Smooth muscle cell (in vitro differentiated cells): ENCODE measurements around the gene SEMA4D. TPM values are rescaled to one million over a fixed set of nuclear protein-coding genes. Genes with fewer than 3 reads are reported as not detected.

Source experiments
- DNase-seq: peaks from one replicate; lab custom pipeline; 2025; ENCODE audit not compliant: unreplicated experiment; lab: John Stamatoyannopoulos, UW
- H2AFZ ChIP-seq: fragments of 200-600 bp; sonication (generic); 2 replicates; pipeline ENCODE4 v1.6.0; 2016; ENCODE audit warnings: antibody characterized with exemption, low read depth, mild to moderate bottlenecking
- H3F3A ChIP-seq: fragments of 200-600 bp; sonication (generic); 2 replicates; pipeline ENCODE4 v1.6.0; 2017; ENCODE audit warnings: antibody characterized with exemption, low read depth
- H3K27ac ChIP-seq: fragments of 200-600 bp; sonication (generic); 2 replicates; pipeline ENCODE4 v1.5.1; 2016; ENCODE audit warnings: low read depth, mild to moderate bottlenecking
- H3K27me3 ChIP-seq: fragments of 200-600 bp; sonication (generic); 2 replicates; pipeline ENCODE4 v1.6.1; 2016; ENCODE audit warnings: low read depth, mild to moderate bottlenecking
- H3K36me3 ChIP-seq: fragments of 200-600 bp; sonication (generic); 2 replicates; pipeline ENCODE4 v1.5.1; 2016; ENCODE audit warnings: low read depth
- H3K4me1 ChIP-seq: fragments of 200-600 bp; sonication (generic); 2 replicates; pipeline ENCODE4 v1.5.1; 2016; ENCODE audit warnings: low read depth
- H3K4me2 ChIP-seq: fragments of 200-600 bp; sonication (generic); 2 replicates; pipeline ENCODE4 v1.6.0; 2016; ENCODE audit warnings: mild to moderate bottlenecking
- H3K4me3 ChIP-seq: fragments of 200-600 bp; sonication (generic); 2 replicates; pipeline ENCODE4 v1.5.1; 2016; ENCODE audit warnings: mild to moderate bottlenecking
- H3K79me2 ChIP-seq: fragments of 200-600 bp; sonication (generic); 2 replicates; pipeline ENCODE4 v1.6.0; 2016; ENCODE audit warnings: low read depth, mild to moderate bottlenecking
- H3K9ac ChIP-seq: fragments of 200-600 bp; sonication (generic); 2 replicates; pipeline ENCODE4 v1.6.0; 2016; ENCODE audit warnings: low read depth
- H3K9me3 ChIP-seq: fragments of 200-600 bp; sonication (generic); replicated peaks from 2 replicates; pipeline ENCODE4 v1.5.1; 2016; ENCODE audit warnings: low read depth
- H4K20me1 ChIP-seq: fragments of 200-600 bp; sonication (generic); 2 replicates; pipeline ENCODE4 v1.6.0; 2016; ENCODE audit warnings: low read depth
- CTCF ChIP-seq: fragments of 200-600 bp; sonication (generic); IDR thresholded peaks from 2 replicates; pipeline ENCODE4 v1.5.1; 2017; ENCODE audit warnings: borderline replicate concordance, mild to moderate bottlenecking, antibody characterized with exemption; ENCODE audit not compliant: insufficient read depth, poor library complexity, severe bottlenecking
- WGBS: methylation state at CpG from one replicate; pipeline ENCODE4 v1.1.7; 2016; ENCODE audit warnings: low lambda C conversion rate; 5-methylcytosine and 5-hydroxymethylcytosine counted together
- polyA plus RNA-seq: library from polyadenylated mRNA; unstranded; fragments of >200 nt; fragmentation: Nextera tagmentation; extraction: Ambion mirVana; gene quantifications from 2 replicates; pipeline ENCODE4 v1.2.1, GENCODE V29; 2016
- total RNA-seq: library from RNA; depleted of rRNA; stranded (reverse); fragments of >200 nt; gene quantifications from 2 replicates; pipeline ENCODE4 v1.2.3, GENCODE V29; 2014

SEMA4D gene
- total and polyA plus RNA-seq, 2 experiments from 2014 or later: 0.63 to 2.7 TPM

- H3K4me2 ChIP-seq: no peak overlapping the region
- H2AFZ ChIP-seq: no peak overlapping the region
- H3K4me3 ChIP-seq: no peak overlapping the region
- no peak overlapping the region for H3K9ac ChIP-seq
- H3F3A ChIP-seq: no peaks in the 10 kb centered on the region
- no peak for TF ChIP-seq CTCF
- DNase-seq: no peak
- H3K27me3 ChIP-seq: no peaks in the 10 kb centered on the region
- H3K9me3 ChIP-seq: no peaks in the 10 kb centered on the region
- 92% methylated on average over 8 of the region's 8 CpGs for WGBS
- no peaks in the 10 kb centered on the region for H3K79me2 ChIP-seq
- H4K20me1 ChIP-seq: no peaks in the 10 kb centered on the region
- no peak overlapping the region for H3K27ac ChIP-seq
- H3K4me1 ChIP-seq: no peaks in the 10 kb centered on the region
- no peaks in the 10 kb centered on the region for H3K36me3 ChIP-seq
These were observed 128.9 kb downstream of the SEMA4D start for GRCh38 chr9:89368978-89369377.

- no peaks in the 10 kb centered on the region for H3K27me3 ChIP-seq
- H4K20me1 ChIP-seq: no peaks in the 10 kb centered on the region
- H3K4me1 ChIP-seq: no peaks in the 10 kb centered on the region
- H3K9ac ChIP-seq: no peak overlapping the region
- no peak overlapping the region for H2AFZ ChIP-seq
- no peaks in the 10 kb centered on the region for H3K36me3 ChIP-seq
- no peaks in the 10 kb centered on the region for H3K9me3 ChIP-seq
- no peak overlapping the region for H3K4me2 ChIP-seq
- no peak overlapping the region for H3K4me3 ChIP-seq
- TF ChIP-seq CTCF: no peak
- no peaks in the 10 kb centered on the region for H3F3A ChIP-seq
- H3K79me2 ChIP-seq: no peaks in the 10 kb centered on the region
- no peak for DNase-seq
- H3K27ac ChIP-seq: no peak overlapping the region
- WGBS: 90% methylated on average over 7 of the region's 7 CpGs
These were observed 129.4 kb downstream of the SEMA4D start for GRCh38 chr9:89368550-89368949.

GRCh38 chr9:89367726-89368437 lies 130.0 kb downstream of the SEMA4D start:
- WGBS: 94% methylated on average over 14 of the region's 14 CpGs
- no peak overlapping the region for H3K9ac ChIP-seq
- H3K4me3 ChIP-seq: no peak overlapping the region
- no peak for TF ChIP-seq CTCF
- H3K27me3 ChIP-seq: no peaks in the 10 kb centered on the region
- H3K4me2 ChIP-seq: no peak overlapping the region
- no peaks in the 10 kb centered on the region for H3K36me3 ChIP-seq
- H3K79me2 ChIP-seq: no peaks in the 10 kb centered on the region
- no peaks in the 10 kb centered on the region for H4K20me1 ChIP-seq
- no peak overlapping the region for H3K27ac ChIP-seq
- no peak for DNase-seq
- no peaks in the 10 kb centered on the region for H3K9me3 ChIP-seq
- H3F3A ChIP-seq: no peaks in the 10 kb centered on the region
- no peaks in the 10 kb centered on the region for H3K4me1 ChIP-seq
- no peak overlapping the region for H2AFZ ChIP-seq

GRCh38 chr9:89367281-89367680 lies 130.6 kb downstream of the SEMA4D start:
- no peak overlapping the region for H3K4me3 ChIP-seq
- no peak overlapping the region for H2AFZ ChIP-seq
- no peaks in the 10 kb centered on the region for H3K9me3 ChIP-seq
- 95% methylated on average over 4 of the region's 4 CpGs for WGBS
- no peak overlapping the region for H3K4me2 ChIP-seq
- H4K20me1 ChIP-seq: no peaks in the 10 kb centered on the region
- no peaks in the 10 kb centered on the region for H3F3A ChIP-seq
- H3K4me1 ChIP-seq: no peaks in the 10 kb centered on the region
- no peak overlapping the region for H3K9ac ChIP-seq
- H3K27me3 ChIP-seq: no peaks in the 10 kb centered on the region
- no peaks in the 10 kb centered on the region for H3K79me2 ChIP-seq
- no peaks in the 10 kb centered on the region for H3K36me3 ChIP-seq
- DNase-seq: no peak
- no peak for TF ChIP-seq CTCF
- H3K27ac ChIP-seq: no peak overlapping the region
